ENCODE results near the gene GATAD2A.
A peak's percentile ranks its signal among the peaks of the same experiment; 100 is the strongest.

The GATAD2A gene

DNA sequence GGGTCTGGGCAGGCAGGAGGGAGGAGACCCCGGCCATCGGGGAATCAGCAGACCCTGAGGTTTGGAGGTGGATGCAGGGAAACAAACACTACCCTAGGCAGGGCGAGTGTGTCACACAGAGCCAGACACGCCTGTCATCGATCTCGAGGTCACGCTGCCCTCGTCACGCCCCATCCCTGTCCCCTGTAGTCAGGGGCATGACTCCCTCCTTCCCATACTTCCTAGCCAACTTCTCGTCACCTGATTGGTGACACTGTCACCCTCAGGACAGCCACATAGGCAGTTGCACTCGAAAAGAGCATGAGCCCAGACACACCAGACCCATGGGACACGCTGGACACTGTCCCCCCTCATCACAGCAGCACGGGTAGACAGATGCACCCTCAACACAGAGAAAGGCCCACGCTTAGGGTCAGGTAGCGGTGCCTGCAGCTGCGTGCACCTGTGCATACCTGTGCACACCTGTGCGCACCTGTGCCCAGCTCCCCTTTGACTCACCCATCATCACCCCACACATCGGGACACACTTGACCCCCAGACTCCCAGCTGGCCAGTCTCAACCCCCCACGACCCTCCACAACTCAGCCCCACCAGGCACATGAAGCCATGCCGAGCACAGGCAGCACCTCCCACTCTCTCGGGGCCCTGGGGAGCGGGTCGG lies 144.5 kb downstream of the GATAD2A start:
- TF ChIP-seq CTCF (IDR thresholded peaks at IDR 0.05; ENCODE audit: low read depth, low read length) = no peak
- in situ Hi-C loops (cut with HindIII; ENCODE audit: low sequenced_read_pairs) = no loop called here
- no peak overlapping the region for H3K4me3 ChIP-seq (ENCODE audit: low read depth, low read length)
- DNase-seq (ENCODE audit: low read depth, low spot score) = no peak

DNA sequence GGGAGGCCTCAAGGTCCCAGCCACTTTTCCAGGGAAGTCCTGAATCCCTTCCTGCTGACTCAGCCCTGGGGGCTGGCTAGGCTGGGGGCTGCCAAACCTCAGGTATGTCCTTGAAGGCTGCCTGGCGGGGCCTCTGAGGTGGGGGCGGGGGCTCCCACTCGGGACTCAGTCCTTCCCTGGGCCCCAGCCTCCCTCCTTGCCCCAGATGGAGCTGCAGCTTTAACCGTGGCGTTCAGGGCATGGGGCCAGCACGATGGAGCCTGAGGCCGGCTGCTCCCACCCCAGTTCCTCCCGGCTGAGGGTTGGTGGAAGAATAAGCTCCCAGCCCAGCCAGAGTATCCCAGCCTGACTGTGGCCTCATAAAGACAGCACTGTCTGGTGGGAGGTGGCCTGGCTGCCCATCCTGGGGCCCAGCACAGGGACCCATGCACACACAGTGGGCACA lies 145.0 kb downstream of the GATAD2A start:
- no peak overlapping the region for H3K4me3 ChIP-seq (ENCODE audit: low read depth, low read length)
- in situ Hi-C loops (cut with HindIII; ENCODE audit: low sequenced_read_pairs) = no loop called here
- TF ChIP-seq CTCF (IDR thresholded peaks at IDR 0.05; ENCODE audit: low read depth, low read length) = no peak
- peak; percentile 70 for DNase-seq (ENCODE audit: low read depth, low spot score)

DNA sequence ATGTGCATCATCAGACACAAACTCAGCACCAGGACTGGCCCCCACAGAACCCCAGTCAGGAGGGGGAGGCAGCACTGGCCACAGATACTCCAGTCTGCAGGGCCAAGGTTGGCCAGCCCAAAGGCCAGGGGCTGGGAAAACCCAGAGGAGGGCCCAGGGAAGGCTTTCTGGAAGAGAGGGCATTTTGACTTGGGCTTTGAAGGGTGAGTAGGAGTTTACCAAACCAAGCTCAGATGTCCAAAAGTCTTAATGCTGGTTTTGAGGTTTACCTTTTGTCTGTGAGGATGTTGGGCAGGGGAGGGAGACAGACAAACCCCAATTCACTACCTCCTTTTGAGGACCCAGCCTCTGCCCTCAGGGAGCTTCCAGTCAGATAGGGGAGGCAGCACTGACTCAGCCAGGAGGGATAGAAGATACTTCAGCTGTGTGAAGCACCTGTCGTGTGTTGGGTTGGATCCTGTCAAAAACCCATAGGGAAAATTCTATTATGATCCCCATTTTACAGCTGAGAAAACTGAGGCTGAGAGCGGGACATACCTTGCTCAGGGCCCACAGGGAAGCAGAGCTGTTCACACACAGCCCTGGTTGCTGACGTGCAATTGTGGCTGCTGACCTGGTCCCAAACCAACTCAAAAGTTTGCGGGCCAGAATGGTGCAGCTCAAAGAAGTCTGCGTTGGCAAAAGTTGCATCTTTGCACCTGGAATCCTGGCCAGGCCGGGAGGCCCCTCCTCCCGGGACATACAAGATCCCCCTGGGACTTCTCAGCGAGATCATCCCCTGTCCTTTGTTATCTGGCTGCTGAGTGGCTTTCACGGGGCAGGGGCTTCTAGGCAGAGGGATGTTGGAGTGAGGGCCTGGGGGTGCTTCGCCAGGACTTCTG lies 145.7 kb downstream of the GATAD2A start:
- no peak for TF ChIP-seq CTCF (IDR thresholded peaks at IDR 0.05; ENCODE audit: low read depth, low read length)
- in situ Hi-C loops (cut with HindIII; ENCODE audit: low sequenced_read_pairs) = no loop called here
- no peak for DNase-seq (ENCODE audit: low read depth, low spot score)
- no peak overlapping the region for H3K4me3 ChIP-seq (ENCODE audit: low read depth, low read length)

GRCh38 chr19:19551853-19552192 lies 146.3 kb downstream of the GATAD2A start:
- H3K4me3 ChIP-seq (ENCODE audit: low read depth, low read length) = no peak overlapping the region
- TF ChIP-seq CTCF (IDR thresholded peaks at IDR 0.05; ENCODE audit: low read depth, low read length) = no peak
- peak; percentile 48 for DNase-seq (ENCODE audit: low read depth, low spot score)
- in situ Hi-C loops (cut with HindIII; ENCODE audit: low sequenced_read_pairs) = no loop called here

DNA sequence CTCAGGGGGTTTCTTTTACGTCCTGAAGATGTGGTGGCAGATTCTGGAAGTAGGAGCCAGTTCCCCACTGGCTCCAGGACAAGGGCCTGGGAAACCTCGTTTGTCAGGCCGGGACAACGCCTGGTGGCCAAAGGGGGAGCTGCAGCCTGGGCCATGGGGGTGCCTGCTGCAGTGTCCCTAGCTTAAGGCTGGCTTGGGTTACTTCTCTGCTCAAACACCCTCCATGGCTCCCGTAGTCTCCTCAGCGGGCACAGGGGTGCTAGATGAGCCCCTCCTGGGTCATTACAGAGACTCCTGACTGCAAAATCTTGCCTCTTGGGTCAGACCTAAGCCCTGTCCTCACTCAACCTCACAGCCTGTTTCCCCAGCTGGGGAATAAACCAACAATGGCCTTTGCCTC lies 147.3 kb downstream of the GATAD2A start:
- TF ChIP-seq CTCF (IDR thresholded peaks at IDR 0.05; ENCODE audit: low read depth, low read length) = peak; percentile 85
- in situ Hi-C loops (cut with HindIII; ENCODE audit: low sequenced_read_pairs) = no loop called here
- no peak for DNase-seq (ENCODE audit: low read depth, low spot score)
- H3K4me3 ChIP-seq (ENCODE audit: low read depth, low read length) = no peak overlapping the region

GRCh38 chr19:19553670-19554069 lies 148.2 kb downstream of the GATAD2A start:
- H3K4me3 ChIP-seq (ENCODE audit: low read depth, low read length) = no peak overlapping the region
- in situ Hi-C loops (cut with HindIII; ENCODE audit: low sequenced_read_pairs) = no loop called here
- DNase-seq (ENCODE audit: low read depth, low spot score) = no peak
- TF ChIP-seq CTCF (IDR thresholded peaks at IDR 0.05; ENCODE audit: low read depth, low read length) = no peak
